ENCODE results near the gene FRY. TPM values are rescaled to one million over a fixed set of nuclear protein-coding genes. Genes with fewer than 3 reads are reported as not detected.

The FRY gene
- total and polyA plus RNA-seq, 11 donors: 21.6 to 237 (median 165) TPM

DNA sequence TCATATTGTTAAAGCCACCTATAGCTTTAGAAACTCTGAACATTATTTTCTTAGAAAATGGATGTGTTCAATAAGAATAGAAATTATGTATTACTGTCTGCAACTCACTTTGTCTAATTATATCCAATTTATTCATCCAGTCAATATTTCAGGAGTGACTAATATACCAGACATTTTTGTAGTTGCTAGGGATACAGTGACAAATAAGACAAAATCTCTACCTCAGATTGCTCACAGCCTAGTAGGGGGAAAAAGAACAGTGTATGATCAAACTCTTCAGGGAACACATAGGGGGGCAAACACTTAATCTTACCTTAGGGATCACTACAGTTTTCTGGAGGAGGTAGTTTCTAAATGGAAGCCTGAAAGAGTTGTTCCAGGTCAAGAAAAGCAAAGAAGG, 292.3 kb downstream of the FRY start:
- intact Hi-C loops (cut with DNase I): no loop called here

DNA sequence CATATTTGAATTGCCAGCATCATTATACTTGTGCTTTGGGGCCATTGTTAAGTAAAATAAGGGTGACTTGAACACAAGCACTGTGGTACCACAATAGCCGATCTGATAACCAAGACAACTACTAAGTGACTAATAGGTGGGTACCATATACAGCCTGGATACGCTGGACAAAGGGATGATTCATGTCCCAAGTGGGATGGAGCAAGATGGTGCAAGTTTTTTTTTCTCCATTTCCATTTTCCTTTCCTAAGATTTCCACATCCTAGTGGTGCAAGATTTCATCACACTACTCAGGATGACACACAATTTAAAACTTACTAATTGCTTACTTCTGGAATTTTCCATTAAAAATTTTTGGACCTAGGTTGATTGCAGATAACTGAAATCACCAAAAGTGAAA, 298.9 kb downstream of the FRY start:
- intact Hi-C loops (cut with DNase I): no loop called here

More for the DNA sequence above, 292.3 kb downstream of the FRY start:
- no peaks in the 10 kb centered on the region for H3K4me1 ChIP-seq
- no peaks in the 10 kb centered on the region for H3K9me3 ChIP-seq
- DNase-seq (no peak), ATAC-seq (no peak)
- TF ChIP-seq, protein P1, sequence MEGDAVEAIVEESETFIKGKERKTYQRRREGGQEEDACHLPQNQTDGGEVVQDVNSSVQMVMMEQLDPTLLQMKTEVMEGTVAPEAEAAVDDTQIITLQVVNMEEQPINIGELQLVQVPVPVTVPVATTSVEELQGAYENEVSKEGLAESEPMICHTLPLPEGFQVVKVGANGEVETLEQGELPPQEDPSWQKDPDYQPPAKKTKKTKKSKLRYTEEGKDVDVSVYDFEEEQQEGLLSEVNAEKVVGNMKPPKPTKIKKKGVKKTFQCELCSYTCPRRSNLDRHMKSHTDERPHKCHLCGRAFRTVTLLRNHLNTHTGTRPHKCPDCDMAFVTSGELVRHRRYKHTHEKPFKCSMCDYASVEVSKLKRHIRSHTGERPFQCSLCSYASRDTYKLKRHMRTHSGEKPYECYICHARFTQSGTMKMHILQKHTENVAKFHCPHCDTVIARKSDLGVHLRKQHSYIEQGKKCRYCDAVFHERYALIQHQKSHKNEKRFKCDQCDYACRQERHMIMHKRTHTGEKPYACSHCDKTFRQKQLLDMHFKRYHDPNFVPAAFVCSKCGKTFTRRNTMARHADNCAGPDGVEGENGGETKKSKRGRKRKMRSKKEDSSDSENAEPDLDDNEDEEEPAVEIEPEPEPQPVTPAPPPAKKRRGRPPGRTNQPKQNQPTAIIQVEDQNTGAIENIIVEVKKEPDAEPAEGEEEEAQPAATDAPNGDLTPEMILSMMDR (IDR thresholded peaks at IDR 0.05): no peak
- H3K27me3 ChIP-seq: no peaks in the 10 kb centered on the region
- no peak overlapping the region for H3K27ac ChIP-seq
- no peak overlapping the region for H3K4me3 ChIP-seq
- H3K36me3 ChIP-seq: no peaks in the 10 kb centered on the region

DNA sequence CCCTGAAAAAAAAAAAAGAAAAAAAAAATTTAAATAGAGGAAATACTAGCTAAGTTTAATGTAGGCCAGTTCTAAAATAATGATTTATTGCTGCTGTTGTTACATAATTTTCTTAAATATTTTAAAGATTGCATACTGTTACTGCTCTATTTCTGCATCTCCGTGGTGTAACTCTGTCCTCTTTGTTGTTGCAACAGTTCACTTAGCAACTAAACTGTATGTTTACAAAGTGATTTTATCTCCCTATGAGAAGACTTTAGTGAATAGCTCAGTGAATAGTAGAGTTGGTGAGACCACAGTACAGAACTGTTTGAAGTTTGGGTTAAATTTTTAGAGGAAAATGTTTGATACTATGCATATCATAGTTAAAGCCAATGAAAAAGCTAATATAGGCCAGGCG, 303.1 kb downstream of the FRY start:
- no peak overlapping the region for H3K27ac ChIP-seq
- intact Hi-C loops (cut with DNase I): no loop called here
- peaks cover 0 to 9% (median 0%) of the 10 kb centered on the region in 9 donors for H3K36me3 ChIP-seq
- H3K4me3 ChIP-seq: no peak overlapping the region
- no peak for TF ChIP-seq POLR2A (IDR thresholded peaks at IDR 0.05)
- TF ChIP-seq, protein P1 (IDR thresholded peaks at IDR 0.05): no peak
- no peaks in the 10 kb centered on the region for H3K27me3 ChIP-seq
- peaks cover 0 to 8% (median 0%) of the 10 kb centered on the region in 12 donors for H3K4me1 ChIP-seq
- 94 to 97% (median 96%) methylated on average over 2 of the region's 2 CpGs for WGBS, 4 donors
- no peaks in the 10 kb centered on the region for H3K9me3 ChIP-seq
- ATAC-seq (no peak), DNase-seq (no peak)

More for the DNA sequence above, 298.9 kb downstream of the FRY start:
- 89 to 97% (median 96%) methylated on average over 2 of the region's 2 CpGs for WGBS, 4 donors
- no peak for TF ChIP-seq POLR2A (IDR thresholded peaks at IDR 0.05)
- TF ChIP-seq, protein P1 (IDR thresholded peaks at IDR 0.05): no peak
- no peaks in the 10 kb centered on the region for H3K36me3 ChIP-seq
- peaks cover 0 to 8% (median 0%) of the 10 kb centered on the region in 12 donors for H3K4me1 ChIP-seq
- H3K27me3 ChIP-seq: no peaks in the 10 kb centered on the region
- DNase-seq (no peak), ATAC-seq (no peak)
- no peaks in the 10 kb centered on the region for H3K9me3 ChIP-seq
- H3K27ac ChIP-seq: no peak overlapping the region
- no peak overlapping the region for H3K4me3 ChIP-seq

DNA sequence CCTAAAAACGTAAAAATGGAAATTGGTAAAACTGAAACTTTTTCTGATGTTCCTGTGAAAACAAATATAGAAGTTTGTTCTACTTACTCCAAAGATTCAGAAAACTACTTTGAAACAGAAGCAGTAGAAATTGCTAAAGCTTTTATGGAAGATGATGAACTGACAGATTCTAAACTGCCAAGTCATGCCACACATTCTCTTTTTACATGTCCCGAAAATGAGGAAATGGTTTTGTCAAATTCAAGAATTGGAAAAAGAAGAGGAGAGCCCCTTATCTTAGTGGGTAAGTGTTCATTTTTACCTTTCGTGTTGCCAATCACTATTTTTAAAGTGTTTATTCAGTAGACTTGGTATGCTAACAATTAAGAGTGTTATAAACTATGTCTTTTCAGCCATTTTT, 309.3 kb downstream of the FRY start:
- Histone ChIP-seq H3K4me1 (no peaks in the 10 kb centered on the region), H3K27me3 (no peaks in the 10 kb centered on the region), H3K36me3 (peaks cover 0 to 6% (median 0%) of the 10 kb centered on the region in 9 donors), H3K4me3 (no peak overlapping the region), H3K27ac (no peak overlapping the region), H3K9me3 (no peaks in the 10 kb centered on the region)
- ATAC-seq (no peak), DNase-seq (no peak)
- intact Hi-C loops (cut with DNase I): no loop called here
- no peak for TF ChIP-seq POLR2A (IDR thresholded peaks at IDR 0.05)
- TF ChIP-seq, protein P1 (IDR thresholded peaks at IDR 0.05): no peak
- 91 to 95% (median 92%) methylated on average over 3 of the region's 3 CpGs for WGBS, 4 donors

Measured in heart left ventricle (tissue), 16 donors.